ENCODE measurements around the gene ABCB11. TPM values are rescaled to one million over a fixed set of nuclear protein-coding genes. Genes with fewer than 3 reads are reported as not detected.
"Not testable (repeated sequence)": the region's sequence is repeated elsewhere in the genome, so short reads cannot be mapped to it uniquely, and the experiment has no call there.

The ABCB11 gene
- total RNA-seq, 1 experiment from 2014 or later: 0.03 TPM

DNA sequence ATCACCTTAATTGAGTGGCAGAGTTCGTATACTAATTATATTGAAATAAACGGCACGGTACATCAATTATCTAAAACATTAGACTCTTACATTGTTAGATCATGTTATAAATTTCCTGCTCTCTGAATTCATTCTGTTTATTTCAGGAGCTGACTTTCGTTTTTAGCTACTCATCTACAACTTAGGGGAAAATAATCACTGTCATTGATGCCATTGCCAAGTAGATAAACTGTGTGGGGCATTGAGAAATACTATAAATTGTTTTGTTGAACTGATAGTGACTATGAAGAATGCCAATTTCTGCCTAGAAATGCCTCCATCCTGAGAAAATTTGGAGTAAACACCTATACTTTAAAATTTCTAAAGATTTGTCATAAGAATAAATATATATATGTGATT is 17.5 kb downstream of the ABCB11 start:
- in situ Hi-C loops (cut with HindIII; ENCODE audit: low pct_unique_long_range_greater_than_20kb, low sequenced_read_pairs): no loop called here
- no peak for DNase-seq (ENCODE audit: low read depth, low spot score)

DNA sequence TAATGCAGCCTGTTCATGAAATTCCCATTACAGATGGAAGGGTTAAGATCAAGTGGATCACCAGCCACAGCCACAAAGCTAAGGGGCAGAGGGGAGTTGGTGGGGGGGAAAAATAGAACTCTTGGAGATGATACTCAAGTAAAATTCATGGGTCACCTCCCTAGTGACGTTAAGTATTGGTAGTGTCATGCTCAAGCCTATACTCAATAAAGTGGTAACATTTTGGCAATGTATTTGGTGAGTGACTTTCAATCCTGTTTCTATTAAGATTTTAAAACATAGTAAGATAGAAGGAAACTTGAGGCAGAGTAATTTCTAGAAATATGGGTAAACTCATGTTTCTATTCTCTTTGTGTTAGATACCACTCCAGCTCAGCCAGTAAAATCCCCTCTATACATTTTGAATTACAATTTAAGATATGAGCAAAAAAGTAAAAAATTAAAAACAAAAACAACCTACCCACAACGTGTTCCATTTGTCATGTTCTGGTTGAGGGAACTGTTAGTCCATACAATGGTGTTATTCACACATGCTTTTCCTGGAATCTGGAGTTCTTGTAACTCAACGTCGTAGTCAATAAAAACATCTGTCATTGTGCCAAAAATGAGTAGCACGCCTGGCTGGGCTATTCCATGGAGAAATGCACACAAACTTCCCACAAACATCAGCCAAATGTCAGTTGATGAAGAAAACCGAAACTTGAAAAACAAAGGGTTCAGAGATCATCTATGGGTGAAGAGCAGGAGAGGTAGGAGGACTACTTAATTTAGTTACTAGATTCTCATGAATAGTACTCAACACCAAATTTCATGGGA is 18.1 kb downstream of the ABCB11 start:
- in situ Hi-C loops (cut with HindIII; ENCODE audit: low pct_unique_long_range_greater_than_20kb, low sequenced_read_pairs): no loop called here
- peak; percentile 42 for DNase-seq (ENCODE audit: low read depth, low spot score)

DNA sequence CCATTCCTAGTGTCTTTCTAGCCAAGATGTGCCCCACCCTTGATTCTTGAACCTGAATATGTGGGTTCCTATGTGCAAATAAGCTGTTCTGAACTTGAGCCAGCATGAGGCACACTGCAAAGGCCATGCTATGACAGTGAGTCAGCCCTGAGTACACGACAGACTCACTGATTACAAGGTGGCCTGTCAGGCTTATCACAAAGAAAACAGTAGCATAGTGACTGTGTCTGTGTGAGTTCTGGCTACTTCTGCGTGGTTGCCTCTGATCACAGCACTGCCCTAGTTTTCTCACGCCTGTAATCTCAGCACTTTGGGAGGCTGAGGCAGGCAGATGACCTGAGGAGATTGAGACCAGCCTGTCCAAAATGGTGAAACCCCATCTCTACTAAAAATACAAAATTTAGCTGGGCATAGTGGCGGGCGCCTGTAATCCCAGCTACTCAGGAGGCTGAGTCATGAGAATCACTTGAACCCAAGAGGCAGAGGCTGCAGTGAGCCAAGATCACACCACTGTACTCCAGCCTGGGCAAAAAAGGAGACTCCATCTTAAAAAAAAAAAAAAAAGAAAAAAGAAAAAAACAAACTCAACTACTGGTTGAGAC is 18.8 kb downstream of the ABCB11 start:
- in situ Hi-C loops (cut with HindIII; ENCODE audit: low pct_unique_long_range_greater_than_20kb, low sequenced_read_pairs); DNase-seq (ENCODE audit: low read depth, low spot score): not testable (repeated sequence)

DNA sequence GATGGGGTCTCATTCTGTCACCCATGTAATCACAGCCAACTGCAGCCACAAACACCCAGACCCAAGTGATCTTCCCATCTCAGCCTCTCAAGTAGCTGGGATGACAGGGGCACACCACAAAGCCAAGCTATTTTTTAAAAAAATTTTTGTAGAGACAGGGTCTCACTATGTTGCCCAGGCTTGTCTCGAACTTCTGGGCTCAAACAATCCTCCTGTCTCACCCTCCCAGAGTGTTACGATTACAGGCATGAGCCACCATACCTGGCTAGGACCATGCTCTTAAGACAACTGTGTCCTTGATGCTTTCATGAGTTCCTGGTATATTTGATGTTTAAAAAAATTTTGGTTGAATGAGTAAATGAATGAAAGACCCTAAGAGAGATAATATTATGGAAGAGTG is 19.4 kb downstream of the ABCB11 start:
- no peak for DNase-seq (ENCODE audit: low read depth, low spot score)
- in situ Hi-C loops (cut with HindIII; ENCODE audit: low pct_unique_long_range_greater_than_20kb, low sequenced_read_pairs): no loop called here

DNA sequence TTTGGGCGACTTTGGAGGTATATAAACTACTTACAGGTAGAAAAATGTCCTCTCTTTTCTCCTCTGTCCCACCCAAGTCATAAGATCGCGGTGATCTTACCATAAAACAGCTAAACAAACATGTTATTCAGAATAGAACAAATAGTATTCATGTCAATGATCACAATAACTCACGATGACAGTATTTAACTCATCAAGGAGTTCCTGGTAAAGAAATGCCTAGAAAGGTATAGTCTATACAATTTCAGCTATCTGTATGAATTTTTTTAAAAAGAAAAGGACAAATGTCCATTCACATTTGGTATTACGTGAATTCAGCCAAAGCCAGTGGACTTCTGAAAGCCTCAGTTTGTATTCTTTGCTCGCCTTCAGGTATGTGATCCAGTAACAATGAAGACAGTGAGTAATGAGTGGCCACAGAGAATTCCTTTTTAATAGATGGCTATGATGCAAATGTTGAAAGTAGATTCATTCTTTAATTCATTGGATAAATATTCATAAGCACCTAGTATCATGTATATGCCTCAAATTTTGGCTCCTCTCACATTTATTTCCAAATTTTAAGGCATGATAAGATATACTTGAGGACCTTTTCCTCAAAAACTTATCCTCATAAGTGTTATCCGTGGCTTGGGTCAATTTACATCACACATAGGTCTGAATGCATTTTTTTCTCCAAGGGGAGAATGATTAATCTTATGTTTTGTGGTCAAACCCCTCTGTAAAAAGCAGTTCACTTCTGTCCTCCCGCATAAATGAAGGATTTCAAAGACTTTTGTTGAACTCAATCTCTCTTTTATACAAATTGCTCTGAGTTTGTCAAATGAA is 20.3 kb downstream of the ABCB11 start:
- peak; percentile 36 for DNase-seq (ENCODE audit: low read depth, low spot score)
- in situ Hi-C loops (cut with HindIII; ENCODE audit: low pct_unique_long_range_greater_than_20kb, low sequenced_read_pairs): no loop called here

DNA sequence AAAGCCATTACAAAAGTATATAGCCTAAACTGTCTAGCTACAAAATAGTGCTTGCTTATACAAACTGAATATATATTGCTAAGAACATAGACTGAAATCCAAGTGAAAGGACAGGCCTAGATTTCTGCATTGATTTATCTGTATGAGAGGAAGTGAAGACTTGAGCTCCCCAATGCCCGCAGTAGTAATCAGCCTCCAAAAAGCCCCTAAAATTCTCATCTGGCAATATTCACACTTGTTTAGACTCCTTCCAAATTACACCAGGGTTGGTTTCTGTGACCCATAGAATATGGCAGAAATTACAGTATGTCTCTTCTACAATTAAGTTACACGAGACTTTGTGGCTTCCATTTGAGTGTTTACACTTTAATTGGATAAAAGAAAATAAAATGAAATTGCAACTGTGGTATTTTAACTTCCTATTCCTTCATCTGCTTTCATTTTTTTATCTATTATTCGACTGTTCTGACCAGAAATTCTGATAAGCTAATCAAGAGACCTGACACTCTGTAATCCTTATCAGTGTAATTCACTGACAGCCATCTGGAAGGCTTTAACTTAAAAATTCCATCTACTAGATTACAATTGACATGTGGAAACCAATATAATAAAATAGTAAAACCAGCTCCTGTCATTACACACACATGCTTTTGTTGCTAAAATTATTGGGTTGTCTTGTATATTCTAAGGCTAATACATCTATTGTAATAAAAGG is 21.1 kb downstream of the ABCB11 start:
- DNase-seq (ENCODE audit: low read depth, low spot score): no peak
- in situ Hi-C loops (cut with HindIII; ENCODE audit: low pct_unique_long_range_greater_than_20kb, low sequenced_read_pairs): no loop called here

DNA sequence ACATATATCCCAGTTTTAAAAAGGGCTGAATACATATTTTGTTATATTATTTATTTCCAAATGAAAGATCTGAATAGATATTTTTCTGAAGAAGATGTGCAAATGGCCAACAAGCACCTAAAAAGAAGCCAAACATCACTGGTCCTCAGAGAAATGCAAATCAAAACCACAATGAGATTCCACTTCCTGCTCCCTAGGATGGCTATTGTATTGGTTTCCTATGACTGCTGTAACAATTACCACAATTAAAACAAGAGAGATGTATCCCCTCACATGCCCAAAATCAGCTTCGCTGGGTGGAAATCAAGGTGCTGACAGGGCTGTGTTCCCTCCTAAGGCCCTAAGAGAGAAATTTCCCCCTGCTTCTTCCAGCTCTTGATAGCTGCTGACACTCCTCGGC is 23.2 kb downstream of the ABCB11 start:
- in situ Hi-C loops (cut with HindIII; ENCODE audit: low pct_unique_long_range_greater_than_20kb, low sequenced_read_pairs): no loop called here
- no peak for DNase-seq (ENCODE audit: low read depth, low spot score)

DNA sequence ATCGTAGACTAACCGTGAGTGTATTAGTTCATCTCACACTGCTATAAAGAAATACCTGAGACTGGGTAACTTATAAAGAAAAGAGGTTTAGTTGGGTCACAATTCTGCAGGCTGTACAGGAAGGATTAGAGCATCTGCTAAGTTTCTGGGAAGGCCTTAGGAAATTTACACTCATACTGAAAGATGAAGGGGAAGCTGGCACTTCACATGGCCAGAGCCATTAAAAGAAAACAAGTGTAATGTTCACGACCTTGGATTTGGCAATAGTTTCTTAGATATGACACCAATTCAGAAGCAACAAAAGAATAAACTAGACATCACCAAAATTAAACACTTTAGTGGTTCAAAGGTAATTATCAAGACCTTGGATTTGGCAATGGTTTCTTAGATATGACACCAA is 23.8 kb downstream of the ABCB11 start:
- in situ Hi-C loops (cut with HindIII; ENCODE audit: low pct_unique_long_range_greater_than_20kb, low sequenced_read_pairs): no loop called here
- no peak for DNase-seq (ENCODE audit: low read depth, low spot score)

DNA sequence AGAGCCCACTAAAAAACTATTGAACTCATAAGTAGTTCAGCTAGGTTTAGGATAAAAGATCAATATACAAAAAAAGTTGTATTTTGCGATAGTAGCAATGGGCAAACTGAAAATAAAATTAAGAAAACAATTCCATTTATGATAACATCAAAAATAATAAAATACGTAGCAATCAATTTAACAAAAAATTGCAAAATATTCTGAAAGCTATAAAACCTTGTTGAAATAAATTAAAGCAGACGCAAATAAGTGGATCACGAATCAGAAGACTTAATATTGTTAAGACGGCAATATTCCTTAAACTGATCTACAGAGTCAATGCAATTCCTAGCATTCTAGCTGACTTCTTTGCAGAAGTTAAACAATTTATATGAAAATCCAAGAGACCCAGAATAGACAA is 24.5 kb downstream of the ABCB11 start:
- DNase-seq (ENCODE audit: low read depth, low spot score): no peak
- in situ Hi-C loops (cut with HindIII; ENCODE audit: low pct_unique_long_range_greater_than_20kb, low sequenced_read_pairs): no loop called here

DNA sequence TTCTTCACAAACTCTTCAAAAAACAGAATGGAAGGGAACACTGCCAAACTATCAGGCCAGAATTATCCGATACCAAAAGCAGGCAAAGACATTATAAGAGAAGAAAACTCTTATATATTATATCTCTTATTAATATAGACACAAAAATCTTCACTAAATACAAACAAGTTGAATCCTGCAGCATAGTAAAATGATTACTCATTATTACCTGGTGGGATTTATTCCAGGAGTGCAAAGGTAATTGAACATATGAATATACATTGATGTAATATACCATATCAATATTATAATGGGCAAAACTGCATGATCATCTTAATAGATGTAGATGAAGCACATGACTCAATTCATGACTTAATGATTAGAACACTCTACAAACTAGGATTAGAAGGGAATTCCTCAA is 25.1 kb downstream of the ABCB11 start:
- in situ Hi-C loops (cut with HindIII; ENCODE audit: low pct_unique_long_range_greater_than_20kb, low sequenced_read_pairs): no loop called here

DNA sequence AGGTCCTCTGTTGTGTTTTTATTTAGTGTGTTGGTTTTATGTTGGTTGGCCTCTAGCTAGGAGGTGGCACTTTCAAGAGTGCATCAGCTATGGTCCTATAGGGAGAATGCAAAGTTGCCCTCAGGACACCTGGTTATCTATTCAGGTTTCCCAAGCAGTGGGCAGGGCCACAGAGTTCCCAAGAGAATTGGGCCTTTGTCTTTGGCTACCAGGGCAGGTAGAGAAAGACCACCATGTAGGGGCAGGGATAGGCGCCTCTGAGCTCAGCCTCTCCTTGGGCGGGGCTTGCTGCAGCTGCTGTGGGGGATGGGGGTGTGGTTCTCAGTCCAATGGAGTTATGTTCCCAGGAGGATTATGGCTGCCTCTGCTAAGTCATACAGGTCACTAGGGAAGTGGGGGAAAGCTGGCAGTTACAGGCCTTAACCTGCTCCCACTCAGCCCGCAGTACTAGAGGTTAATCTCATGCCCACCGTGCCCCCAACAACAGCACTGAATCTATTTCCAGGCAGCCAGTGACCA is 26.0 kb downstream of the ABCB11 start:
- in situ Hi-C loops (cut with HindIII; ENCODE audit: low pct_unique_long_range_greater_than_20kb, low sequenced_read_pairs): no loop called here
- no peak for DNase-seq (ENCODE audit: low read depth, low spot score)

More for the DNA sequence above, 25.1 kb downstream of the ABCB11 start:
- DNase-seq (ENCODE audit: low read depth, low spot score): no peak

DNA sequence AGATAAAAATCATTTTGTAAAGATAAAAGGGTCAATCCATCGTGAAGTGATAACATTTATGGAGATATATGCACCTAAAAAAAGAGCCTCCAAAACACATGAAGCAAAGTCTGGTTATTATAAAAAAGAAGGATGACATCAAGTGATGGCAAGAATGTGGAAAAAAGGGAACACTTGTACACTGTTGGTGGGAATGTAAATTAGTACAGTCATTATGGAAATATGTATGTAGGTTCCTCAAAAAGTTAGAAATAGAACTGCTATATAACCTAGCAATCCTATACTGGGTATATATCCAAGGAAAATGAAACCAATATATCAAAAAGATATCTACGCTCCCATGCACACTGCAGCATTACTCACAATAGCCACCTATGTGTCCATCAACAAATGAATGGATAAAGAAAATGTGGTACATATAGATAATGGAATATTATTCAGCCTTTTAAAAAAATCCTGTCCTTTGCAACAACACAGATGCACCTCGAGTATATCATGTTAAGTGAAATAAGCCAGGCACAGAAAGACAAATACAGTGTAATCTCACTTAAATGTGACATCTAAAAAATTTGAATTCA is 28.9 kb downstream of the ABCB11 start:
- no peak for DNase-seq (ENCODE audit: low read depth, low spot score)
- in situ Hi-C loops (cut with HindIII; ENCODE audit: low pct_unique_long_range_greater_than_20kb, low sequenced_read_pairs): no loop called here

DNA sequence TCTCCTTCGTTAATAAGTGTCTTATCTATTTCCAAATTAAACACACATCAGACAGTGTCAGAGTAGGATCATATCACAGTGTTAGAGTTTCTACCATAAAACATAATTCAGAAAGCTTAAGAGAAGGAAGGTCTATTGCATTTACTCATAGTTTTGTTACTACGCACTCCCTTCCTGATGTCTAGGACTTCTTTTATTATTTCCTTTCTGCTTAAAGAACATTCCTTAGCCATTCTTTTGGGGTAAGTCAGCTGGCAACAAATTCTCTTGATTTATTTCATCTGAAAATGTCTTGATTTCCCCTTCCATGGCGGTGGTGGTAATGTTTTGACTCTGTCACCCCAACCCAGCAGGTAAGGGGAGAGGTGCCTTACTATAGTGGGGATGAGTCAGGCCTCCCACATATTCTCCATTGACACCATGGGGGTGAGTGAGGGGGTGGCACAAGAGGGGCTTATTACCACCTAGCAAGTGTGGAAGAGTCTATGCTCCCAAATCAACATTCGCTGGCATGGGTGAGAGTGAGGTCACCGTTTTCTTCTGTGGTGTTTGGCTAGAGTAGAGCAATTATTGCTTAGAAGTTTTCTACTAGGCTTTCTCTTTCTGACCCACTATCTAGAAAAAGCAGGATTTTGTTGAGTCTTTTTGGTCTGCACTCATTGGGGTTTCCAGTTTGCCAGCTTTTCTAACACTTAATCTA is 29.9 kb downstream of the ABCB11 start:
- in situ Hi-C loops (cut with HindIII; ENCODE audit: low pct_unique_long_range_greater_than_20kb, low sequenced_read_pairs): no loop called here
- no peak for DNase-seq (ENCODE audit: low read depth, low spot score)

DNA sequence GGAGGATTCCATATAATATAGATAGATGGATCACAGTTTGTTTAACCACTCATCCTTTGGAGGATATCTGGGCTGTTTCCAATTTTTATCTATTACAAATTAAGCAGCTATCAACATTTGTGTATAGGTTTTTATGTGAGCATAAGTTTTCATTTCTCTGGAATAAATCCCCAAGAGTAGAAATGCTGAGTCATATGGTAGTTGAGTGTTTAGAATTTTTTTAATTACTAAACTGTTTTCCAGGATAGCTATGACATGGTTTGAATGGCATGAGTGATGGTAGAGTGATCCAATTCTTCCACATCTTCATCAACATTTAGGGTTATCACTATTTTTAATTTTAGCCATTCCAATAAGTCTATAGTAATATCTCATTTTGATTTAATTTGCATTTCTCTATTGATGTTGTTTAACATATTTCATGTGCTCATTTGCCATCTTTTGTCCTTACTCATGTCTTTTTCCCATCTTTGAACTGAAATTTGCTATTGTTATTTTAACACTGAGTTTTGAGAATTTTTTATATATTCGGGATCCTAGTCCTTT is 31.4 kb downstream of the ABCB11 start:
- in situ Hi-C loops (cut with HindIII; ENCODE audit: low pct_unique_long_range_greater_than_20kb, low sequenced_read_pairs): no loop called here
- DNase-seq (ENCODE audit: low read depth, low spot score): no peak

DNA sequence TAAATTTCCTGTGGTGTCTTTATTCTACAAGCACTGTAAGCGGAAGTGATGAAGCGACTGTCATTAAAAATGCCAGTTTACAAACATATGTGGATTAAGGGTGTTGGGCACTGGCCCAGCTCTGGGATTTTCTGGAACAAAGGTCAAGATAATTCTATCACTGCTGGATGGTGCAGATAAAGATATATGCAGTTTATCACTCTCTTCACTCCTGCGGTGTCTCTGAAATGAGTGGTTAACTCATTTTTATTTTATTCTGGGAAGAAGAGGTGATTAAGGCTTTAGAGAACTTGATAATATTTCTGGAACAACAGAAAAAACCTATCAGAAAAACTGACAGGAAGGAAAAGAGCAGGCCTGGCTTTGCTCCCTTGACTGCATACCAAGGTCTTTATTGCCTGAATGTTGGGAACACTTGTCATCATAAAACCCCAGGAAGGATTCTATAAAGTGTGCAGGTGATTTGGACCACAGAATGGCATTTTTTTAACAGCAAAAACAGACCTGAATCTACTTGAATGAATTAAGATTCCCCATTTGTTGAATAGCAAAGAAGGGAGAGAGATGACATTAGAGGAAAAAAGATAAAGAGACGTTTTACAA is 32.4 kb downstream of the ABCB11 start:
- in situ Hi-C loops (cut with HindIII; ENCODE audit: low pct_unique_long_range_greater_than_20kb, low sequenced_read_pairs): no loop called here
- DNase-seq (ENCODE audit: low read depth, low spot score): no peak

DNA sequence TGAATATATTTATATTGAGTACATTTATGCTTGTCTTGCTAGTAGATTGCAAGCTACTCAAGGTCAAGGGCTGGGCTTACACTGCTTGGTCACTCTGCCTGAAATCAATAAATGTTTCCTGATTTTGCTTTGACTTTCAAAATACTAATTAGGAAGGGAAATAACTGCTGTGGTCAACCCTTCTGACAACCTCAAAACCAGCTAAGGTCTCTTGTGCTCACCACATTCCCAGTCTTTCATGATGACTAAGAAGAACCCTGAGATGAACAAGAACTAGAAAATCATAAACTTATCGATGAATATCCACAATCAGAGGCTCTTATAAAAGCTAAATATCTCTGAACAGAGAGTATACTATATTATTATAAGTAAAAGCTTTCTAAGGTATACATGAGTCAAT is 33.3 kb downstream of the ABCB11 start:
- in situ Hi-C loops (cut with HindIII; ENCODE audit: low pct_unique_long_range_greater_than_20kb, low sequenced_read_pairs): no loop called here
- DNase-seq (ENCODE audit: low read depth, low spot score): no peak

All from SK-MEL-5 (cell line).